Loucy (cell line): ENCODE results near the gene TM9SF1.

ENCODE experiments used
- EZH2phosphoT487 ChIP-seq: fragments of 200-600 bp; IDR thresholded peaks from 2 replicates; pipeline ENCODE4 v1.6.1; 2018; ENCODE audit warnings: antibody characterized with exemption, mild to moderate bottlenecking, moderate library complexity, borderline replicate concordance
- TF ChIP-seq, protein P1 (sequence below): fragments of 200-600 bp; sonication (generic); conservative IDR thresholded peaks from 2 replicates; pipeline ENCODE4 v1.5.1; 2014; ENCODE audit warnings: mild to moderate bottlenecking, antibody characterized with exemption, low read length

DNA sequence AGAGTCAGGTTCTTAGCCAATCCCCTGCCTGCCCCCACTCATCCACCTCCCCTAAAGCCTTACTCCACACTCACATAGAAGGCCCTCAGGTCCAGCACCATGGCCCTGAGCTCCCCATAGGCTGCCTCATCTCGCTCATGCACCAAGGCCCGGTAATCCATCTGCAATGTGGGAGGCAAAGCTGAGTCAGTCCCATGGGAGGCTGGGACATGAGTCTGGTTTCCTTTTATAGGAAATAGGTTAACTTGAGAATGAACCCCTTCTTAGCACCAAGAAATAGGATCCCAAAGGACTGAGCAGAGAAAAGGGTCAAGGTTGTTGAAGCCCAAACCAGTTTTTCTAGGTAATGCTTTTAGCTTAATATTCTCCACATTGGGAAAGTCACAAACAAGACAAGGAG lies 51.7 kb downstream of the TM9SF1 start:
- TF ChIP-seq, protein P1, sequence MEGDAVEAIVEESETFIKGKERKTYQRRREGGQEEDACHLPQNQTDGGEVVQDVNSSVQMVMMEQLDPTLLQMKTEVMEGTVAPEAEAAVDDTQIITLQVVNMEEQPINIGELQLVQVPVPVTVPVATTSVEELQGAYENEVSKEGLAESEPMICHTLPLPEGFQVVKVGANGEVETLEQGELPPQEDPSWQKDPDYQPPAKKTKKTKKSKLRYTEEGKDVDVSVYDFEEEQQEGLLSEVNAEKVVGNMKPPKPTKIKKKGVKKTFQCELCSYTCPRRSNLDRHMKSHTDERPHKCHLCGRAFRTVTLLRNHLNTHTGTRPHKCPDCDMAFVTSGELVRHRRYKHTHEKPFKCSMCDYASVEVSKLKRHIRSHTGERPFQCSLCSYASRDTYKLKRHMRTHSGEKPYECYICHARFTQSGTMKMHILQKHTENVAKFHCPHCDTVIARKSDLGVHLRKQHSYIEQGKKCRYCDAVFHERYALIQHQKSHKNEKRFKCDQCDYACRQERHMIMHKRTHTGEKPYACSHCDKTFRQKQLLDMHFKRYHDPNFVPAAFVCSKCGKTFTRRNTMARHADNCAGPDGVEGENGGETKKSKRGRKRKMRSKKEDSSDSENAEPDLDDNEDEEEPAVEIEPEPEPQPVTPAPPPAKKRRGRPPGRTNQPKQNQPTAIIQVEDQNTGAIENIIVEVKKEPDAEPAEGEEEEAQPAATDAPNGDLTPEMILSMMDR, result no peak
- TF ChIP-seq EZH2phosphoT487, result no peak
